Measurements from ENCODE around the gene UBE2E1. TPM values are rescaled to one million over a fixed set of nuclear protein-coding genes. Genes with fewer than 3 reads are reported as not detected.
"Not testable (repeated sequence)": the region's sequence is repeated elsewhere in the genome, so short reads cannot be mapped to it uniquely, and the experiment has no call there.

Gene UBE2E1
- total RNA-seq, 4 donors from 2014 or later: 72.8 to 114 (median 85.6) TPM

- no peak for TF ChIP-seq CTCF (IDR thresholded peaks at IDR 0.05)
- DNase-seq (ENCODE audit: low spot score): no peak
- no peak for ATAC-seq (ENCODE audit: low FRiP score)
These were observed 98.8 kb downstream of the UBE2E1 start for GRCh38 chr3:23904545-23904944.

DNA sequence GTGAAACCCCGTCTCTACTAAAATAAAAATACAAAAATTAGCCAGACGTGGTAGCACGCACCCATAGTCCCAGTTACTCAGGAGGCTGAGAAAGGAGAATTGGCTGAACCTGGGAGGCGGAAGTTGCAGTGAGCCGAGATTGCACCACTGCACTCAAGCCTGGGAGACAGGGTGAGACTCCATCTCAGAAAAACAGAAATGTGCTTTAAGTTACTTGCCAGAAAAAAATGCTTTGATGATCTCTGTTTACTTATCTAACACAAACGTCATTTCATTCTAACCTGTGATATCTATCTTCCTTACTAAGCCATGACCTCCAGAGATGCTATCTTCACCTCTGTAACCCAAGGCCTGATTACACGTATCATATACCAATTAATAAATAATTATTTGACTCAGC is 103.6 kb downstream of the UBE2E1 start:
- no peak for ATAC-seq (ENCODE audit: low FRiP score)

GRCh38 chr3:23911397-23911796 is 105.6 kb downstream of the UBE2E1 start:
- no peak for DNase-seq (ENCODE audit: low spot score)
- ATAC-seq (ENCODE audit: low FRiP score): no peak
- TF ChIP-seq CTCF (IDR thresholded peaks at IDR 0.05): no peak

More for the DNA sequence above, 103.6 kb downstream of the UBE2E1 start:
- TF ChIP-seq CTCF (IDR thresholded peaks at IDR 0.05): no peak
- no peak for DNase-seq (ENCODE audit: low spot score)

DNA sequence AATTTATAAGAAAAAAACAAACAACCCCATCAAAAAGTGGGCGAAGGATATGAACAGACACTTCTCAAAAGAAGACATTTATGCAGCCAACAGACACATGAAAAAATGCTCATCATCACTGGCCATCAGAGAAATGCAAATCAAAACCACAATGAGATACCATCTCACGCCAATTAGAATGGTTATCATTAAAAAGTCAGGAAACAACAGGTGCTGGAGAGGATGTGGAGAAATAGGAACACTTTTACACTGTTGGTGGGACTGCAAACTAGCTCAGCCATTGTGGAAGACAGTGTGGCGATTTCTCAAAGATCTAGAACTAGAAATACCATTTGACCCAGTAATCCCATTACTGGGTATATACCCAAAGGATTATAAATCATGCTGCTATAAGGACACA is 106.6 kb downstream of the UBE2E1 start:
- not testable (repeated sequence) for DNase-seq (ENCODE audit: low spot score); ATAC-seq (ENCODE audit: low FRiP score)

- ATAC-seq (ENCODE audit: low FRiP score) (no peak), DNase-seq (ENCODE audit: low spot score) (no peak)
- no peak for TF ChIP-seq CTCF (IDR thresholded peaks at IDR 0.05)
These were observed 107.4 kb downstream of the UBE2E1 start for GRCh38 chr3:23913182-23913581.

DNA sequence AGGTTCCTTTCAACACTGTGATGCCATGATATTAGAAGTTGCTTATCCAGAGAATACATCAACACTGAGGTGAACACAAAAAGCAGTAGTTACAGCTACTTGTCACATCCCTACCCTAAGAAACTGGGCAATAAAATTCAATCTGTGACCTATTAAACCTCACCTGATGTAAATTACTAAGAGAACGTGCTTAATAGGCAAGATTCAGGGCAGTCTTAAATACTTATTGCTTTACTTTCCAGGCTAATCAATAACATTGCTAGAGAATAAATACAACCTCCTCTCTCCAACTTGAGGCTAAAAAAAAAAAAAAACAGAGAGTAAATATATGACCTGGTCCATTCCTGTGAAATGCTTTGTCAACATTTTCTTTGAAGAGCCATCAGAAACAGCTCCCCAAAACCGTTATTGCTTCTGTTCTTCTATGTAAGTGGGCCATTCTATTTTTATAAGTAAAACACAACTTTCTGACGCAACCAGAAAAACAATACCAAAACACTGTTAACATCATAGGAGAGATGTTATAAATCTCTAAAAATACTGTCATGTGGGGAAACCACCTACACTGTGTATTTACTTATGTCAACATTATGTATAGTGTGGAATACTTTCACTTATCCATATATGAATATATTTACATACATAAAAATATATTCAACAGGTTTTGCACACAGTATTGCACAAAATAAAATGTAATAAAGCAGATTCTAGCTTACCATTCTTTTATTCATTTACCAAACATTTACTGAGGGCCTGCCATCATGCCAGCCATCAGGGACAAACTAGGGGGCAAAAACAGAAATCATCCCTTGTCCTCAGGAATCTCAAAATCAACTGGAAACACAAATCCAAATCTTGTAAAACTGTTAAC is 108.4 kb downstream of the UBE2E1 start:
- no peak for TF ChIP-seq CTCF (IDR thresholded peaks at IDR 0.05)
- DNase-seq (ENCODE audit: low spot score) (no peak), ATAC-seq (ENCODE audit: low FRiP score) (no peak)

- DNase-seq (ENCODE audit: low spot score) (no peak), ATAC-seq (ENCODE audit: low FRiP score) (no peak)
- TF ChIP-seq CTCF (IDR thresholded peaks at IDR 0.05): no peak
These were observed 109.9 kb downstream of the UBE2E1 start for GRCh38 chr3:23915537-23916108.

Data from omental fat pad (tissue), 4 donors.